Measurements from ENCODE around the gene MDGA2.
"Not testable (repeated sequence)": the region's sequence is repeated elsewhere in the genome, so short reads cannot be mapped to it uniquely, and the experiment has no call there.

The MDGA2 gene

GRCh38 chr14:47235619-47236018 lies 439.8 kb downstream of the MDGA2 start:
- no peaks in the 10 kb centered on the region for H3K27me3 Mint-ChIP-seq
- H3K4me1 Mint-ChIP-seq, result no peaks in the 10 kb centered on the region
- H3K9me3 Mint-ChIP-seq, result peaks cover 6% of the 10 kb centered on the region
- H3K27ac Mint-ChIP-seq (ENCODE audit: low read depth), result no peak overlapping the region
- DNase-seq (ENCODE audit: low spot score in 2 of 2), result no peak
- H3K4me3 Mint-ChIP-seq, result no peak overlapping the region
- H3K36me3 Mint-ChIP-seq (ENCODE audit: insufficient read depth), result no peaks in the 10 kb centered on the region
- no peak for ATAC-seq (replicated peaks; ENCODE audit: extremely low read depth, poor library complexity, severe bottlenecking)

DNA sequence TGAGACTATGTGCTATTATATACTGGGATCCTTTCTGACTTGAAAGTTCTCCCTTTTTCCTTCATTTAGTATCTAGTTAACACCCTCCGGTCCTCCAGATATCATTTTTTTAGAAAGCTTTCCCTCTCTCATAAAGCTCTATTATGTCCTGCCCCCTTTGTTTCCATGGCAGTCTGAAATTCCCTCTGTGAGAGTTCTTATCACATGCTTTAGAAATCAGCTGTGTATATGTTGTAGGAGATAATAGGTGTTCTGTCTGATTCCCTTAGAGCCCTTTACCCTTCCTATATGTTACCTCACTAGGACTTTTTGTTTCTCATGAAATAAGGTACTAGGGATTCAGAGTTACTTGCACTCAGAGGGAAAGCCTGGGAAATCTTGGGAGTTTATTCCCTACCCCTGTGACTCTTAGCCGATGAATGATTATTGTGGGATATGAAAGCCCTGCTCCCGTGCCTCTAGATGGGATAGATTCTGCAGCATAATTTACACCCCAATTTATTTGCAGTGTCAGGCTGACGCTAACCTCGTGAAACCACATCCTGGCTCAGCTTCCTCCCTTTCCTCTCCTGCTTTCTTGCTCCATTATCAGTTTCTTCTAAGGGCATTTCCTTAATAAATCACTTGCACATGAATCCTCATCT lies 448.4 kb downstream of the MDGA2 start:
- no peaks in the 10 kb centered on the region for H3K4me1 Mint-ChIP-seq
- DNase-seq (ENCODE audit: low spot score in 2 of 2), result no peak
- no peak overlapping the region for H3K4me3 Mint-ChIP-seq
- H3K9me3 Mint-ChIP-seq, result peaks cover 12% of the 10 kb centered on the region
- H3K36me3 Mint-ChIP-seq (ENCODE audit: insufficient read depth), result no peaks in the 10 kb centered on the region
- no peak for ATAC-seq (replicated peaks; ENCODE audit: extremely low read depth, poor library complexity, severe bottlenecking)
- no peak overlapping the region for H3K27ac Mint-ChIP-seq (ENCODE audit: low read depth)
- H3K27me3 Mint-ChIP-seq, result no peaks in the 10 kb centered on the region

DNA sequence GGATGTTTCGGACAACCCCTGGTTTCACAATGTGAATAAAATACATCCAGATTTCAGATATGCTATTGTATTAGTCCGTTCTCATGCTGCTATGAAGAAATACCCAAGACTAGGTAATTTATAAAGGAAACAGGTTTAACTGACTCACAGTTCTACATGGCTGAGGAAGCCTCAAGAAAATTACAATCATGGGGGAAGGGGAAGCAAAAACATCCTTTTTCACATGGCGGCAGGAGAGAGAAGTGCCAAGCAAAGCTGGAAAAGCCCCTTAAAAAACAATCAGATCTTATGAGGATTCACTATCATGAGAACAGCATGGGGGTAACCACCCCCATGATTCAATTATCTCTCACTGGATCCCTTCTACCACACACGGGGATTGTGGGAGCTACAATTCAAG lies 451.7 kb downstream of the MDGA2 start:
- DNase-seq (ENCODE audit: low spot score in 2 of 2) (no peak), ATAC-seq (replicated peaks; ENCODE audit: extremely low read depth, poor library complexity, severe bottlenecking) (no peak)
- Mint-ChIP-seq H3K9me3 (peaks cover 13% of the 10 kb centered on the region), H3K4me1 (no peaks in the 10 kb centered on the region), H3K27me3 (no peaks in the 10 kb centered on the region), H3K27ac (ENCODE audit: low read depth) (no peak overlapping the region), H3K36me3 (ENCODE audit: insufficient read depth) (no peaks in the 10 kb centered on the region), H3K4me3 (no peak overlapping the region)

GRCh38 chr14:47220096-47220495 lies 455.3 kb downstream of the MDGA2 start:
- Mint-ChIP-seq H3K27ac (ENCODE audit: low read depth) (no peak overlapping the region), H3K9me3 (peaks cover 17% of the 10 kb centered on the region), H3K36me3 (ENCODE audit: insufficient read depth) (no peaks in the 10 kb centered on the region), H3K4me1 (no peaks in the 10 kb centered on the region), H3K4me3 (no peak overlapping the region), H3K27me3 (no peaks in the 10 kb centered on the region)
- no peak for ATAC-seq (replicated peaks; ENCODE audit: extremely low read depth, poor library complexity, severe bottlenecking)
- no peak for DNase-seq (ENCODE audit: low spot score in 2 of 2)

DNA sequence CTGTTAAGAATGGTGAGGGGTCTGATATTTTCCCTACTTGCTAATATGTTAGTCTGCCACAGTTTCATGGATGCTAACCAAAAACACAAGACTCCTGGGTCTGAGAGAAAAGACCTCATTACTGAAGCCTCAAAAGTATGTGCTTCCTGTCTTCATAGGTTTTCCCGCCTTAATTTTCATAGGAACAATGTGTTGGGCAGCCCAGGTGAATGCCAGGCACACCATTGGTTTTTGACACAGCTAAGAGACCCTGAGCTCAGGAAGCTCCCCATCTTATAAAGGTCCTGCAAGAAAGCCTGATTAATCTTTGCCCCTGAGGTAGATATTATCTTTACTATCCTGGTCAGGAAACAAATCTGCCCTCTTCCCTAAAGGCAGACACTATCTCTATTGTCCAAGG lies 464.1 kb downstream of the MDGA2 start:
- peaks cover 12% of the 10 kb centered on the region for H3K9me3 Mint-ChIP-seq
- ATAC-seq (replicated peaks; ENCODE audit: extremely low read depth, poor library complexity, severe bottlenecking) (no peak), DNase-seq (ENCODE audit: low spot score in 2 of 2) (no peak)
- H3K27ac Mint-ChIP-seq (ENCODE audit: low read depth), result no peak overlapping the region
- H3K4me1 Mint-ChIP-seq, result no peaks in the 10 kb centered on the region
- H3K27me3 Mint-ChIP-seq, result no peaks in the 10 kb centered on the region
- H3K36me3 Mint-ChIP-seq (ENCODE audit: insufficient read depth), result no peaks in the 10 kb centered on the region
- H3K4me3 Mint-ChIP-seq, result no peak overlapping the region

DNA sequence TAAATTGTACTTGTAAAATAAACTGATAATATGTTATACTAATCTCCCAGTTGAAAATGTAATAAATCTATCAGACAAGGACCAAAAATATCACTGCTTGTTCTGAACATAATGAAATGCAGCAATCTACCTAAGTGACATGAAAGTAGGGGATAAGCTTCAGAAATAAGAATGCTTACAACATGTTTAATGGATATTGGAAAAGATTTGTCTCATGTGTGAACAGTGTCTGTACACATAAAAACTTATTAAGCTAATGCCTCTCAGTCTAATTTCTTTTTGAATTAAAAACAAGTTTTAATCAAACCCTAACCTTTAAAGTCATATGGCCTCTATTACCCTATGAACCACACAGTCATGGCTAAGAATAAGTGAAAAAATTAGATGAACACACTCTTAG lies 465.3 kb downstream of the MDGA2 start:
- Mint-ChIP-seq H3K27me3 (no peaks in the 10 kb centered on the region), H3K27ac (ENCODE audit: low read depth) (no peak overlapping the region), H3K4me3 (no peak overlapping the region), H3K36me3 (ENCODE audit: insufficient read depth) (no peaks in the 10 kb centered on the region), H3K9me3 (peaks cover 6% of the 10 kb centered on the region), H3K4me1 (no peaks in the 10 kb centered on the region)
- DNase-seq (ENCODE audit: low spot score in 2 of 2) (no peak), ATAC-seq (replicated peaks; ENCODE audit: extremely low read depth, poor library complexity, severe bottlenecking) (no peak)

- Mint-ChIP-seq H3K4me3 (no peak overlapping the region), H3K27me3 (no peaks in the 10 kb centered on the region)
- no peak for ATAC-seq (replicated peaks; ENCODE audit: extremely low read depth, poor library complexity, severe bottlenecking)
Measured at GRCh38 chr14:47208434-47208833, 467.0 kb downstream of the MDGA2 start.

GRCh38 chr14:47207617-47208016 lies 467.8 kb downstream of the MDGA2 start:
- ATAC-seq (replicated peaks; ENCODE audit: extremely low read depth, poor library complexity, severe bottlenecking), result no peak
- H3K27me3 Mint-ChIP-seq, result no peaks in the 10 kb centered on the region
- no peaks in the 10 kb centered on the region for H3K36me3 Mint-ChIP-seq (ENCODE audit: insufficient read depth)
- no peak overlapping the region for H3K27ac Mint-ChIP-seq (ENCODE audit: low read depth)
- H3K4me3 Mint-ChIP-seq, result no peak overlapping the region
- H3K4me1 Mint-ChIP-seq, result no peaks in the 10 kb centered on the region
- H3K9me3 Mint-ChIP-seq, result peaks cover 16% of the 10 kb centered on the region
- no peak for DNase-seq (ENCODE audit: low spot score in 2 of 2)

More at GRCh38 chr14:47208434-47208833, 467.0 kb downstream of the MDGA2 start:
- Mint-ChIP-seq H3K9me3 (peaks cover 10% of the 10 kb centered on the region), H3K27ac (ENCODE audit: low read depth) (no peak overlapping the region), H3K4me1 (no peaks in the 10 kb centered on the region), H3K36me3 (ENCODE audit: insufficient read depth) (no peaks in the 10 kb centered on the region)
- DNase-seq (ENCODE audit: low spot score in 2 of 2), result no peak

DNA sequence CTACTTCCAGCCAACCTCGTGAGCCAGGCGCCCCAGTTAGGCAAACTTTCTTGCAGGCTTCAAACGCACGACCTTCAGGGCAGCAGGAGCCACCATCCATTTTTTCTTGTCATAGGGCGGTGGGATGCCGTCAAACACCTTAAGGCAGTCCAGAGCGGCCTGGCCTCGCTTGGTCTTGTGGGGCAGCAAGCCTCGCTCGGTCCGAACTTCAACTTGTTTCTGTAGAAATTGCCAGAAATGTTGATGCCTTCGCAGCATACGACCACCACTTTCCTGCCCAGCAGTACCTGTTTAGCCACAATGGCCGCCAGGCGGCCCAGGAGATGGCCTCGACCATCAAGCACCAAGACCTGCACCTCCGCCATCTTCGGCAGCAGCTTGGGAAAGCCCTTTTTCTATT lies 474.7 kb downstream of the MDGA2 start:
- no peak for DNase-seq (ENCODE audit: low spot score in 2 of 2)
- no peak overlapping the region for H3K4me3 Mint-ChIP-seq
- no peak for ATAC-seq (replicated peaks; ENCODE audit: extremely low read depth, poor library complexity, severe bottlenecking)

GRCh38 chr14:47195582-47195981 lies 479.8 kb downstream of the MDGA2 start:
- DNase-seq (ENCODE audit: low spot score in 2 of 2) (no peak), ATAC-seq (replicated peaks; ENCODE audit: extremely low read depth, poor library complexity, severe bottlenecking) (no peak)
- Mint-ChIP-seq H3K27me3 (no peaks in the 10 kb centered on the region), H3K27ac (ENCODE audit: low read depth) (no peak overlapping the region), H3K4me3 (no peak overlapping the region), H3K9me3 (peaks cover 6% of the 10 kb centered on the region), H3K4me1 (no peaks in the 10 kb centered on the region), H3K36me3 (ENCODE audit: insufficient read depth) (no peaks in the 10 kb centered on the region)

More for the DNA sequence above, 474.7 kb downstream of the MDGA2 start:
- H3K9me3 Mint-ChIP-seq, result peaks cover 21% of the 10 kb centered on the region
- H3K27me3 Mint-ChIP-seq, result no peaks in the 10 kb centered on the region
- no peak overlapping the region for H3K27ac Mint-ChIP-seq (ENCODE audit: low read depth)
- H3K4me1 Mint-ChIP-seq, result no peaks in the 10 kb centered on the region
- H3K36me3 Mint-ChIP-seq (ENCODE audit: insufficient read depth), result no peaks in the 10 kb centered on the region

DNA sequence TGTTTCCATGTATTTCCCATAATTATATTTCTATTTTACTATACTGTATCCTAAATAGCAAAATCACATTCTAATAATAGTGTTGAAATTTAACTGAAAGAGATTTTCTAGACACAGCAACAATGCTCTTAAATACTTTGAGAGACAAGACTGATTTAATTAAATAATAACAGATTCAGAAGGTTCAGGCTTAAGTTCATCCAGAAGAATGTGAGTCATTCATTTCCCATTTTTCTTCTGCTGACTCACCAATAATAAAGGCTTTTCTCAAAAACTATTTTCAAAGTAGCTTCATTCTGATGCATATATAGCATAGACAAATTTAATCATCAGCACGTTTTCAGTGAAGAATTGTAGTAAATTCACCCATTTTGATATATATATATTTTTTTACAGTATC lies 481.4 kb downstream of the MDGA2 start:
- Mint-ChIP-seq H3K9me3 (peaks cover 6% of the 10 kb centered on the region), H3K27me3 (no peaks in the 10 kb centered on the region), H3K4me1 (no peaks in the 10 kb centered on the region), H3K36me3 (ENCODE audit: insufficient read depth) (no peaks in the 10 kb centered on the region), H3K4me3 (no peak overlapping the region), H3K27ac (ENCODE audit: low read depth) (no peak overlapping the region)
- DNase-seq (ENCODE audit: low spot score in 2 of 2) (no peak), ATAC-seq (replicated peaks; ENCODE audit: extremely low read depth, poor library complexity, severe bottlenecking) (no peak)

- H3K36me3 Mint-ChIP-seq (ENCODE audit: insufficient read depth); H3K9me3 Mint-ChIP-seq; ATAC-seq (replicated peaks; ENCODE audit: extremely low read depth, poor library complexity, severe bottlenecking); H3K27me3 Mint-ChIP-seq; H3K4me1 Mint-ChIP-seq; DNase-seq (ENCODE audit: low spot score in 2 of 2); H3K4me3 Mint-ChIP-seq; H3K27ac Mint-ChIP-seq (ENCODE audit: low read depth): not testable (repeated sequence)
Measured at GRCh38 chr14:47192203-47192602, 483.2 kb downstream of the MDGA2 start.

GRCh38 chr14:47191700-47192099 lies 483.7 kb downstream of the MDGA2 start:
- ATAC-seq (replicated peaks; ENCODE audit: extremely low read depth, poor library complexity, severe bottlenecking) (no peak), DNase-seq (ENCODE audit: low spot score in 2 of 2) (no peak)
- Mint-ChIP-seq H3K27me3 (no peaks in the 10 kb centered on the region), H3K27ac (ENCODE audit: low read depth) (no peak overlapping the region), H3K4me1 (no peaks in the 10 kb centered on the region), H3K36me3 (ENCODE audit: insufficient read depth) (no peaks in the 10 kb centered on the region), H3K9me3 (peaks cover 6% of the 10 kb centered on the region), H3K4me3 (no peak overlapping the region)

Measured in central memory CD8-positive, alpha-beta T cell (primary cell).